Measurements from ENCODE around the gene KCNG2.
"Not testable (repeated sequence)": the region's sequence is repeated elsewhere in the genome, so short reads cannot be mapped to it uniquely, and the experiment has no call there.

- not testable (repeated sequence) for TF ChIP-seq CTCF (IDR thresholded peaks at IDR 0.05; ENCODE audit: poor library complexity); EZH2 (IDR thresholded peaks at IDR 0.05; ENCODE audit: borderline replicate concordance); EZH2phosphoT487 (IDR thresholded peaks at IDR 0.05; ENCODE audit: low read depth, severe bottlenecking, unreplicated experiment)
Observed at GRCh38 chr18:79751918-79752578, 45.7 kb upstream of the KCNG2 start.
